K562 (cell line): ENCODE results near the gene IL25. TPM values are rescaled to one million over a fixed set of nuclear protein-coding genes. Genes with fewer than 3 reads are reported as not detected.

Experiments
- ATAC-seq: fragments of 200-7000 bp; cut with Tn5 transposase; 3 replicates; pipeline ENCODE4 v1.9.1; 2020; ENCODE audit warnings: moderate library complexity
- BruUV-seq: library from RNA; stranded (reverse); fragments of 400-500 nt; replicated peaks from 2 replicates; lab custom pipeline; 2021; lab: Mats Ljungman, UMichigan
- CTCF ChIA-PET: fragments of 300-600 bp; formaldehyde crosslinking; extraction: SDS; loops from one replicate; lab custom pipeline; 2021; ENCODE audit warnings: low intra/inter-chr PET ratio; lab: Yijun Ruan, JAX
- POLR2A ChIA-PET: fragments of 300-600, 350-650 bp; sonication (Branson Sonifier 250); formaldehyde crosslinking; extraction: SDS; loops from one replicate; lab custom pipeline; 2021; ENCODE audit warnings: antibody characterized with exemption, inconsistent platforms; lab: Yijun Ruan, JAX
- DNase-seq, 4 experiments: peaks; one replicate each; pipeline versions ENCODE4 v3.0.0 to v3.0.0-alpha.2; 2011 to 2018; ENCODE audit warnings: low spot score in 3 of 4, mixed read lengths in 3 of 4; ENCODE audit errors: extremely low read depth in 1 of 4
- FAIRE-seq: peaks from 2 replicates; lab custom pipeline; 2011; peaks lifted over from hg19 to GRCh38; lab: Jason Lieb, UNC
- H2AFZ ChIP-seq: 2 replicates; pipeline ENCODE4 v1.6.0; 2011; ENCODE audit warnings: low read depth, low read length, control low read depth, inconsistent platforms
- H3K27ac ChIP-seq: fragments of 200-600 bp; 3 replicates; pipeline ENCODE4 v1.8.0; 2011; ENCODE audit warnings: low read depth, mild to moderate bottlenecking, control low read depth, inconsistent platforms, low read length, moderate library complexity, mixed read lengths; ENCODE audit errors: extremely low read depth
- H3K27me3 ChIP-seq, 2 experiments: fragments of 300-600 bp in 1 of 2; 2 replicates in 1 of 2; 3 replicates in 1 of 2; pipeline versions ENCODE4 v1.6.0 to v1.8.0; 2011; ENCODE audit warnings: inconsistent platforms in 2 of 2, low read length in 2 of 2, mild to moderate bottlenecking in 1 of 2, mixed read lengths in 1 of 2, moderate library complexity in 1 of 2; ENCODE audit not compliant: control insufficient read depth in 2 of 2, insufficient read depth in 2 of 2
- H3K36me3 ChIP-seq: fragments of 300-600 bp; 3 replicates; pipeline ENCODE4 v1.8.0; 2011; ENCODE audit warnings: mild to moderate bottlenecking, low read length, inconsistent platforms; ENCODE audit not compliant: control insufficient read depth, insufficient read depth
- H3K4me1 ChIP-seq, 2 experiments: fragments of 200-600 bp in 1 of 2; replicated peaks in 1 of 2; 2 replicates in 1 of 2; 3 replicates in 1 of 2; pipeline versions ENCODE4 v1.5.1 to v1.8.0; 2011; ENCODE audit warnings: inconsistent platforms in 2 of 2, low read length in 2 of 2, mild to moderate bottlenecking in 1 of 2, mixed read lengths in 1 of 2, moderate library complexity in 1 of 2; ENCODE audit not compliant: control insufficient read depth in 2 of 2, insufficient read depth in 2 of 2
- H3K4me2 ChIP-seq: 2 replicates; pipeline ENCODE4 v1.6.1; 2011; ENCODE audit warnings: low read length, control low read depth, inconsistent platforms, mixed read lengths; ENCODE audit not compliant: insufficient read depth
- H3K4me3 ChIP-seq: fragments of 200-600 bp; sonication (generic), shearing (Covaris generic); 2 replicates; pipeline ENCODE4 v1.5.1; 2016; ENCODE audit warnings: control low read depth, inconsistent platforms
- H3K79me2 ChIP-seq: fragments of 200-600 bp; 3 replicates; pipeline ENCODE4 v1.8.0; 2011; ENCODE audit warnings: low read length, inconsistent platforms; ENCODE audit not compliant: control insufficient read depth, insufficient read depth
- H3K9ac ChIP-seq, 2 experiments: 2 replicates each; pipeline versions ENCODE4 v1.6.0 to v1.6.1; 2011; ENCODE audit warnings: low read depth in 2 of 2, low read length in 2 of 2, control low read depth in 1 of 2, inconsistent platforms in 1 of 2, mild to moderate bottlenecking in 1 of 2, mixed read lengths in 1 of 2; ENCODE audit not compliant: insufficient read depth in 1 of 2
- H3K9me1 ChIP-seq: one replicate; pipeline ENCODE4 v1.6.0; 2011; ENCODE audit warnings: inconsistent platforms, mild to moderate bottlenecking, low read length, moderate library complexity; ENCODE audit not compliant: control insufficient read depth, insufficient read depth
- H3K9me3 ChIP-seq: replicated peaks from 2 replicates; pipeline ENCODE4 v1.5.1; 2011; ENCODE audit warnings: low read depth, low read length, inconsistent platforms; ENCODE audit not compliant: control insufficient read depth, insufficient read depth
- H4K20me1 ChIP-seq: replicated peaks from 2 replicates; pipeline ENCODE4 v1.6.1; 2011; ENCODE audit warnings: low read length, inconsistent platforms, mixed read lengths; ENCODE audit not compliant: control insufficient read depth, insufficient read depth
- ARNT ChIP-seq, 2 experiments: fragments of 450-650 bp; IDR thresholded peaks; 2 replicates each; pipeline ENCODE4 v1.6.1; 2016; ENCODE audit warnings: mild to moderate bottlenecking in 1 of 2
- E4F1 ChIP-seq: fragments of 250-450 bp; sonication (Bioruptor Pico); IDR thresholded peaks from 2 replicates; pipeline ENCODE4 v1.5.0; 2021; ENCODE audit warnings: mild to moderate bottlenecking, borderline replicate concordance
- EHMT2 ChIP-seq: fragments of 450-650 bp; IDR thresholded peaks from 2 replicates; pipeline ENCODE4 v1.6.1; 2018; ENCODE audit warnings: antibody characterized with exemption
- EWSR1 ChIP-seq: fragments of 450-650 bp; IDR thresholded peaks from 2 replicates; pipeline ENCODE4 v1.6.1; 2018; ENCODE audit warnings: borderline replicate concordance, mild to moderate bottlenecking, low read depth, moderate library complexity; ENCODE audit not compliant: partially characterized antibody
- NBN ChIP-seq: fragments of 450-650 bp; IDR thresholded peaks from 2 replicates; pipeline ENCODE4 v1.6.1; 2016; ENCODE audit warnings: low read depth, mild to moderate bottlenecking
- RAD21 ChIP-seq, 2 experiments: fragments of 250-450 bp in 1 of 2; fragments of 450-650 bp in 1 of 2; sonication (Bioruptor Pico) in 1 of 2; formaldehyde crosslinking in 1 of 2; IDR thresholded peaks in 1 of 2; conservative IDR thresholded peaks in 1 of 2; 2 replicates each; pipeline versions ENCODE4 v1.4.0 to v1.8.0; 2020 to 2022; ENCODE audit warnings: mild to moderate bottlenecking in 2 of 2, moderate library complexity in 1 of 2
- SMARCC2 ChIP-seq: fragments of 450-650 bp; IDR thresholded peaks from 2 replicates; pipeline ENCODE4 v1.6.1; 2017; ENCODE audit warnings: antibody characterized with exemption, moderate library complexity, mild to moderate bottlenecking, low read depth
- TEAD4 ChIP-seq, 2 experiments: sonication (generic) in 1 of 2; formaldehyde crosslinking in 1 of 2; IDR thresholded peaks; 2 replicates each; pipeline versions ENCODE4 v1.6.1 to v1.8.0; 2012 to 2022; ENCODE audit warnings: borderline replicate concordance in 1 of 2, inconsistent platforms in 1 of 2, low read length in 1 of 2, mild to moderate bottlenecking in 1 of 2, missing genetic modification reagents in 1 of 2
- ZNF766 ChIP-seq: fragments of 200-800 bp; sonication (Bioruptor generic); conservative IDR thresholded peaks from 2 replicates; pipeline ENCODE4 v1.6.1; 2016; ENCODE audit warnings: missing genetic modification characterization, missing compliant biosample characterization
- ZNF79 ChIP-seq: fragments of 250-450 bp; sonication (Bioruptor Pico); IDR thresholded peaks from 2 replicates; pipeline ENCODE4 v1.4.0; 2020; ENCODE audit warnings: low read depth, mild to moderate bottlenecking, moderate library complexity
- WGBS: fragments of 100-300 bp; shearing (Covaris generic); methylation state at CpG from one replicate; pipeline ENCODE4 v1.1.6; 2016; ENCODE audit warnings: low coverage, mixed read lengths; ENCODE audit not compliant: insufficient coverage; ENCODE audit errors: missing lambda C conversion rate; 5-methylcytosine and 5-hydroxymethylcytosine counted together
- in situ Hi-C: fragments of 300-500 bp; cut with MboI; formaldehyde crosslinking; loops from 4 replicates; pipeline ENCODE4 v1.15.0; 2018; ENCODE audit warnings: inconsistent platforms, mixed read lengths
- intact Hi-C: fragments of 100-400 bp; cut with micrococcal nuclease; formaldehyde crosslinking; loops from 2 replicates; pipeline ENCODE4 v1.14.2; 2022
- polyA plus RNA-seq, 8 experiments: library from polyadenylated mRNA; depleted of rRNA in 4 of 8; stranded (reverse) in 5 of 8; unstranded in 3 of 8; fragments of >200 nt; fragmentation: Nextera tagmentation in 2 of 8; fragmentation: Illumina TruSeq in 1 of 8; extraction: Ambion mirVana in 2 of 8; extraction: Trizol in 1 of 8; gene quantifications; 2 replicates each; pipeline versions ENCODE4 v1.2.1 to v1.2.3, GENCODE V29; 2011 to 2014; ENCODE audit warnings: inconsistent platforms in 1 of 8, missing spikeins in 1 of 8
- total RNA-seq, 7 experiments: library from RNA; depleted of rRNA in 6 of 7; stranded (reverse); fragments of >200 nt in 6 of 7; fragmentation: Illumina TruSeq in 2 of 7; extraction: Trizol in 2 of 7; gene quantifications; 2 replicates each; pipeline versions ENCODE4 v1.2.1 to v1.2.3, GENCODE V29; 2011 to 2021; ENCODE audit warnings: low replicate concordance in 1 of 7

Gene IL25
- total and polyA plus RNA-seq, 9 of the 15 experiments (the other 6 are each of a cell fraction or from before 2014, with no cell fraction given): not detected

DNA sequence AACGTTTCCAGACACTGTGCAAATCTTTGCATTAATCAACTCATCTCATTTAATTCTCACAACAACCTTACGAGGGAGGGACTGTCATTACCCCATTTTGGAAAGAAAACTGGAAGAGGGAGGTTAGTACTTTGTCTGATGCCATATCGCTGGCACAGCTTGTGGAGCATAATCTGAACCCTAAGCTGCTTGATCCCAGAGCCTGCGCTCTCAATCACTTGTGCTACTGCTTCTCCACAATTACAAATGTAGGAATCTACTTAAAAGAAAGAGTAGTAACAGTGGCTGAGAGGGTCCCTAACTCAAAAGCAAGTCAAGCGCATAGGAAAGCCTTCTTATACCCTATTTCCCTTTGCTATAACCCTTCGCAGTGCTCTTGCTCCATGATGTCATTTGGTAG, 10.8 kb upstream of the IL25 start:
- Histone ChIP-seq H3K27ac (no peak overlapping the region), H3K36me3 (no peaks in the 10 kb centered on the region), H4K20me1 (no peaks in the 10 kb centered on the region), H3K9ac (no peak overlapping the region), H3K4me2 (no peak overlapping the region), H2AFZ (no peak overlapping the region)
- no TSS peak for BruUV-seq
- FAIRE-seq: no peak
- WGBS: 29% methylated on average over 6 of the region's 6 CpGs
- TF ChIP-seq EWSR1: no peak
- no peak for TF ChIP-seq ARNT (IDR thresholded peaks at IDR 0.05)
- TF ChIP-seq E4F1: no peak
- TF ChIP-seq NBN: no peak
- no peak for TF ChIP-seq ZNF766 (CRISPR knock-in tag)
- TF ChIP-seq SMARCC2: no peak
- no peak for TF ChIP-seq EHMT2
- no peak for TF ChIP-seq ZNF79 (CRISPR knock-in tag)
- no peak for TF ChIP-seq RAD21 (CRISPR knock-in tag; conservative IDR thresholded peaks at IDR 0.05 in 1 of 2, IDR thresholded peaks at IDR 0.05 in 1 of 2)
- TF ChIP-seq TEAD4 (IDR thresholded peaks at IDR 0.05; ENCODE audit: low read length): no peak
- TF ChIP-seq TEAD4 (CRISPR knock-in tag; IDR thresholded peaks at IDR 0.05; ENCODE audit: borderline replicate concordance): no peak
- TF ChIP-seq, all 486 proteins: peak for 0
- in situ Hi-C loops: no loop called here
- Histone ChIP-seq H3K9me1 (no peaks in the 10 kb centered on the region), H3K27me3 (peaks cover 10 to 56% of the 10 kb centered on the region in 2 experiments; a peak in 4 of 5 replicates), H3K9me3 (no peaks in the 10 kb centered on the region), H3K79me2 (no peaks in the 10 kb centered on the region), H3K4me3 (no peak overlapping the region), H3K4me1 (peaks cover 0 to 21% of the 10 kb centered on the region in 2 experiments; a peak in 3 of 5 replicates)
- CTCF ChIA-PET: interaction anchor here (1.0 to 1.2 kb wide), 3 partner anchors 96 to 241 kb away, joined by 3 to 4 read pairs (median 3); no protein-coding TSS in a partner anchor
- POLR2A ChIA-PET: no interaction called here
- DNase-seq (no peak), ATAC-seq (no peak)
- intact Hi-C loops: loop anchor here (2.0 kb wide), 1 partner anchor 33 kb away; no protein-coding TSS in a partner anchor
